GM21381 (cell line): ENCODE data around the gene PLXND1.
"Not testable (repeated sequence)": the region's sequence is repeated elsewhere in the genome, so short reads cannot be mapped to it uniquely, and the experiment has no call there.

Experiments used
- ATAC-seq: cut with Tn5 transposase; IDR thresholded peaks from one replicate; pipeline ENCODE4 v1.9.1; 2021; ENCODE audit warnings: mild to moderate bottlenecking, moderate library complexity; ENCODE audit not compliant: unreplicated experiment

Gene PLXND1

GRCh38 chr3:129554356-129555152, 51.9 kb downstream of the PLXND1 start:
- ATAC-seq: no peak

- ATAC-seq: no peak
Measured at GRCh38 chr3:129553719-129554118, 52.8 kb downstream of the PLXND1 start.

GRCh38 chr3:129553171-129553570, 53.3 kb downstream of the PLXND1 start:
- ATAC-seq: no peak

- ATAC-seq: no peak
Measured at GRCh38 chr3:129552287-129553050, 54.0 kb downstream of the PLXND1 start.

GRCh38 chr3:129549805-129550204, 56.7 kb downstream of the PLXND1 start:
- ATAC-seq: no peak

GRCh38 chr3:129549006-129549800, 57.3 kb downstream of the PLXND1 start:
- no peak for ATAC-seq

GRCh38 chr3:129548104-129548965, 58.1 kb downstream of the PLXND1 start:
- no peak for ATAC-seq

- no peak for ATAC-seq
Measured at GRCh38 chr3:129547241-129547640, 59.2 kb downstream of the PLXND1 start.

- ATAC-seq: not testable (repeated sequence)
Measured at GRCh38 chr3:129545951-129546350, 60.5 kb downstream of the PLXND1 start.

GRCh38 chr3:129543999-129544398, 62.5 kb downstream of the PLXND1 start:
- no peak for ATAC-seq

GRCh38 chr3:129543156-129543790, 63.2 kb downstream of the PLXND1 start, which contains the start of gene H1-8:
H1-8 (plus strand) TSS chr3:129543175; CDS start chr3:129543219, 44 bp downstream.
- ATAC-seq: no peak

GRCh38 chr3:129542747-129543146, 63.7 kb downstream of the PLXND1 start:
- ATAC-seq: no peak

GRCh38 chr3:129540776-129541516, 65.5 kb downstream of the PLXND1 start:
- ATAC-seq: no peak

GRCh38 chr3:129539206-129539605, 67.3 kb downstream of the PLXND1 start:
- no peak for ATAC-seq

- no peak for ATAC-seq
Measured at GRCh38 chr3:129536804-129537203, 69.7 kb downstream of the PLXND1 start.

GRCh38 chr3:129536374-129536667, 70.2 kb downstream of the PLXND1 start:
- no peak for ATAC-seq

- ATAC-seq: no peak
Measured at GRCh38 chr3:129535075-129535474, 71.4 kb downstream of the PLXND1 start.

GRCh38 chr3:129534428-129535027, 71.9 kb downstream of the PLXND1 start:
- no peak for ATAC-seq

GRCh38 chr3:129533406-129533805, 73.1 kb downstream of the PLXND1 start:
- ATAC-seq: no peak
